Stimulated activated CD4-positive, alpha-beta T cell treated with anti-CD3 and anti-CD28 coated beads, TNF-alpha, amount 100 ng/mL, for 48 hours (primary cell): ENCODE data around the gene TUSC2.
"Not testable (repeated sequence)": the region's sequence is repeated elsewhere in the genome, so short reads cannot be mapped to it uniquely, and the experiment has no call there.

Experiments
- DNase-seq, 3 donors: peaks; one replicate each; pipeline ENCODE4 v3.0.0-alpha.2; 2020; ENCODE audit warnings: low read depth in 3 of 3

The TUSC2 gene

DNA sequence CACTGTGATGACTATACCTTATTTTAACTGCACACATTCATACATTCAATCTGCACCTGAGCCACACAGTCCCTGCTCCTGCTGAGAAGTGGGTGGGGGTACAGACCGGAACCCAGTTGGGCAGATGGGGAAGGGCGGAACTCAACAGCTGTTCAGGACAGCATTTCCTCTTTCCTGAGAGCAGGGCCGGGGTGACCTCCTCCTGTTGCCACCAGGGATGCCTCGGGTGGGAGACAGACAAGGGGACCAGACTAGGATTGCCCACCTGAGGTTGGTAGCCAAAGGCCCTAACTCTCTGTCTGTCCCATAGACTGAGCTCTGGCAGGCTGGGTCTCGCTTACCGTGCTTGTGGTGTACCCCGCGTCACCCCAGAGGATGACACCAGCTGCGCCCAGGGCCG lies 9.4 kb downstream of the TUSC2 start:
- no peak for DNase-seq

GRCh38 chr3:50318163-50318562 lies 9.9 kb downstream of the TUSC2 start:
- DNase-seq, result no peak

- DNase-seq, result no peak
Observed at GRCh38 chr3:50317300-50317699, 10.7 kb downstream of the TUSC2 start.

GRCh38 chr3:50316657-50317242 lies 11.3 kb downstream of the TUSC2 start:
- no peak for DNase-seq

- DNase-seq, result no peak
Observed at GRCh38 chr3:50314816-50315215, 13.2 kb downstream of the TUSC2 start.

GRCh38 chr3:50314342-50314741 lies 13.7 kb downstream of the TUSC2 start:
- DNase-seq, result no peak

GRCh38 chr3:50312041-50312440 lies 16.0 kb downstream of the TUSC2 start:
- DNase-seq, result not testable (repeated sequence)

DNA sequence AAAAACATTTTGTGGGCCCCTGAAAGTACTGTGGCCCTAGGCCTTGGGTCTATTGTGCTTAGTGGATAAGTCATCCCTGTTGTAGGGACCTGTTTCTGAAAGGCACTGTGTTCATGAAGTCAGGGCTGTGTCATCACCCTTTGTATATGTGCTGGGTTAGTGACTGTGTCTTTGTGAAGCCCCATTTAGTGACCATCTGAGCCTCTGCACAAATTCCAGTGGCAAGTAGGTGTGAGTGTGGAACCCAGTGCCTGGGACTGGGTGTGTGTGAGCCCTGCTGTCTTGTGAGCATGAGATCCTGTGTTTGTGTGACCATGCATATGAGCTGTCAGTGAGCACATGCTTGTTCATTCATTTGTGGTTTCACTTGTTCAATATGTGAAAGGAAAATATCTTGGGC lies 23.4 kb downstream of the TUSC2 start:
- no peak for DNase-seq

DNA sequence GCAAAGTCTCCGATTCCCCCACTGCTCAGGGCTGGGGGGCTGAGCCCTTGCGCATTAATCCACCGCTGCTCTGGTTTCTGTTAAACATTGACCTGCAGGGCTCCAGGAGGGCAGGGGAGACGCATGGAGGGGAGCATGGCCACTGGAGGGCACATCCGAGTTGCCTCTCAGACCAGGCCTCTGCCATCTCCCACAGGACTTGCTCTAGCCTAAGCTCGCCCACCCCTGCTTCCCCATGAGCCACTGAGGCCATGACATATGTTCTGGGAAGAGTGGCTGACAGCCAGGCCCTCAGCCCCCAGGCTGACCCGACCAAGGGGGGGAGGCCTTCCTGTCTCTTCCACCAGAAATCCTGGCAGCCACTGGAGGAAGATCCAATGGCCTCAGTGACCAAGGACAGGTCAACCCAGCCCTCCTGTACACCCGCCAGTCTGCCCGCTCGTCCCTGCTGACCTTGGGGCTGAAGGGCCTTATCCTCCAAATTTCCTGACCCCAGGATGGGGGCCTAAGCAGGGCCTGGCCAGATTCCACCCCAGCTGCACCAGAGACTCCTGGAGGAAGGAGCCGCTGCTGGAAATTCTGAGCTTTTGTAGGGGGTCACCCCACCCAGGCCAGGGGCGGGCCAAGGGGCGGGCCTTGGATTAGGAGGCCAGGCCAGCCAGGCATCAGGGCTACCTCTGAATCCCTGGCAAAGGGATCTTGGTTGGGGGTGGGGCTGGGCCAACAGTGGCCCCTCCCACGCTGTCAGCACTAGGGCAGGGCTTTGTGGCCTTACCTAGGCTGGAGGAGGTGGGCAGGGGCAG lies 24.8 kb downstream of the TUSC2 start, which contains the start of gene HYAL1:
Gene HYAL1, minus strand, starts transcription at position 562 of the 803 bp plus-strand sequence. CDS start 618 bp downstream, outside the sequence.
- no peak for DNase-seq

GRCh38 chr3:50302095-50303012 lies 25.7 kb downstream of the TUSC2 start:
- DNase-seq, result no peak

- DNase-seq, result no peak
Observed at GRCh38 chr3:50300681-50301254, 27.3 kb downstream of the TUSC2 start.

DNA sequence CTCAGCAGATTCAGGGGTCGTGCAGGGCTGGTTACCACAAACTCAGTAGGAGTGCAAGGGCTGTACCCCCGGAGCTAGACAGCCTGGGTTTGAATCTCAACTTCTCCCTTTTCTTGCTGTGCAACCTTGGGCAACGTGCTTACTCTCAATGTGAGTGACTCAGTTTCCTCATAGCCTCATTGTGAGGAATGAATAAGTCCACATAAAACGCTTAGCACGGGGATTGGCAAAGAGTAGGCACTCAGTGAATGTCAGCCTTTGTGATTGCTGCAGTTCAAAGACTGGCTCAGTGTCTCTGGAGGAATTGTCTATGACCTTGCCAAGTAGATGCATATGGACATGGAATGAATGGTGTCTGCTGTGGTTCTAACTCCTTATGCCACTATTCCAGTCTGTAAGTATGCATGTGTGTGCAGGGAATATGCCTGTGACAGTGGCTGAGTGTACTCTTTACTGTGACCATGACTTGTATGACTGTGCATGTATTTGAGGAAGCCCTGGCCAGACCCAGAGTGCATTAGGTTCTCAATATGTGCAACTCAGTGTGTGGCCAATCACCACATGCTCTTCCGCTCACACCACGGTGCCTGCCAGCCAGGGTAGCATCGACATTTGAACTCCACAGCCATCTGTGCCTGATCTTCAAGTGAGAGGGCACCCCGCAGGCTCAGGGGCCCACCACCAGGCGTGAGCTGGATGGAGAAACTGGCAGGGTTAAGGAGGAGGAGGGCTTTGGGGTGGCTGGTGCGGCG lies 27.9 kb downstream of the TUSC2 start:
- DNase-seq, result no peak

GRCh38 chr3:50299638-50299928 lies 28.4 kb downstream of the TUSC2 start:
- no peak for DNase-seq

GRCh38 chr3:50298836-50299637 lies 29.0 kb downstream of the TUSC2 start, which contains the start of the genes HYAL3 and NAA80:
Gene HYAL3, minus strand, starts transcription at chr3:50299405. Its CDS starts 3,803 bp downstream, at chr3:50295602.
Gene NAA80, minus strand, starts transcription at chr3:50299405. Its CDS starts 1,942 bp downstream, at chr3:50297463.
- peak; percentile 97 to 99 (median 98) for DNase-seq

GRCh38 chr3:50297896-50298725 lies 29.9 kb downstream of the TUSC2 start:
- DNase-seq, result no peak

DNA sequence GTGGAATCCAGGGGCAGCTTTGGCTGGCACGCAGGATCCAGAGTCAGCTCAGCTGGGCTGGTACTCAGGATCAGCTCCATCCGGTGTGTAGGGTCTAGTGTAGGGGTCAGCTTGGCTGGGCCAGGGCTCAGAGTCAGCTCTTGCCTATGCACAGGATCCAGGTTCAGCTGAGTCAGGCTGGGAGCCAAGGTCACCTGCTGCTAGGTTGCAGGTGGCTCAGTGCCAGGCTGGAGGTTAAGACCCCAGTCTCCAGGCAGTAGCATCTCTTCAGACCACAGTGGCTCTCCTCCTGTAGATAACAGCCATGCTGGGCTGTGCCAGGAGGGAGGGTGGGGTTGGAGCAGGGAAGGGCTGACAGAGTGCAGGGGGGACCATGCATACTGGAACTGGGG lies 30.6 kb downstream of the TUSC2 start:
- no peak for DNase-seq

DNA sequence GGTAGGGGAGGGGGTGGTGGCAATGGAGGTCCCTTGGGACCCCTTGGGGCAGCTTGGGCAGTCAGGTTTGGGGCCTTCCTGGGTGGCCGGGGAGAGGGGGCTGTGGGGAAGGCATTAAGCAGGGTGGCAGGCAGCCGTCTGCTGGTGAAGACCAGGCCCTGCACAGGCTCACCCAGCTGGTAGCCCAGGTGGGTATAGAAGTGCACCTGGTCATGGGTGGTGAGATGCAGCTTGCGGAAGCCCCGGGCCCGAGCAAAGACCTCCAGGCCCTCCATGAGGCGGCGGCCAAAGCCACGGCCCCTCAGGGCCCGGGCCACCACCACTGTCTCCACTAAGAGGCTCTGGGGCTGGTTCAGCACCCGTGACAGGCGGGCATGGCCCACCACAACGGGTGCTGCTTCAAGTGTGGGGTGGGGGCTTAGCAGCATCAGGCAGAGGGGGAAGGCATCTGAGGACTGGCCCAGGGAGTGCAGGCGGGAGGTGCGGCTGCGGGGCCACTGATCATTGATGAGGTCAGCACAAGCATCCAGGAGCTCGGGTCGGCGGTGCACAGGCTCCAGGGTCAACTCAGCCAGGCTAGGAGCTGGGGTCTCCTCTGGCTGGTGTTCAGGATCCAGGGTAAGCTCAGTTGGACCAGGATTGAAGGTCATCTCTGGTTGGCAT lies 31.2 kb downstream of the TUSC2 start:
- DNase-seq, result no peak

DNA sequence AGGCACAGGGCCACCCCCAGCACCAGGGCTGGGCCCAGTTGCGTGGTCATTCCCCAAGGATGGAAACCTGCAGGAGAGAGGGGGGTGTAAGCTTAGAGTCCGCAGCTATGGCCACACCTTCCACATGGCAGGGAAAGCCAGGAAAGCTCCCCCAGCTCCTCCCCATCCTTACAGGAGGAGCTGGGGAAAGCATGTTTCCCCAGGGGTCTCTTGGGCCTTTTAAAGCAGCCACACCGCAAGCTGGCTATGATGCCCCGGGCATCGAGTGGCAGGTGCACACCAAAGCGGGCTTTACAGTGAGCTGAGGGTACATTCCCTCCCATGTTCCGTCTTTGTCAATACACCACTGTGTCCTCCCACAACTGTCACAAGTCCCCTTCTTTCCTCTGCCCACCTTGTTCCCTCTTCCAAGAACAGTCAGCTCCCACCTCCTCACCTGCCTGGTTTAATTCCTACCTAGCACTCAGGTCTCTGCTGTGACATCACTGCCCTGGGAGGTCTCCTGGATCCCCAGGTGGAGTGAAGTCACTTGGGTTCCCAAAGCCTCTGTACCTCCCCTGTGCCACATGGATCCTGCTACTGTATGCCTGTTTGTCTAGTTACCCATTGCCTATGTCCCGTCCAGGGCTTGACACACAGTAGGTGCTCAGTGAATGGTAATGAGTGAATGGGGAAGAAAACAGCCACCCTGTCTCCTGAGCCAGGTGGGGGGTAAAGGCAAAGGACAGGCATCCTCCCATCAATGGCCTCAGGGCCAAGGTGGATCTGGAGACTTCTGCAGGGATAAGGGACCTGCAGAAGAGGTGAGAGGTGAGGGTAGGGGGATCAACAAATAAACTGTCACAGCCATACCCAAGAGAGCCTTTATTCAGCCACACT lies 32.2 kb downstream of the TUSC2 start:
- no peak for DNase-seq
